Measurements from ENCODE around the gene HRC.

HRC gene

DNA sequence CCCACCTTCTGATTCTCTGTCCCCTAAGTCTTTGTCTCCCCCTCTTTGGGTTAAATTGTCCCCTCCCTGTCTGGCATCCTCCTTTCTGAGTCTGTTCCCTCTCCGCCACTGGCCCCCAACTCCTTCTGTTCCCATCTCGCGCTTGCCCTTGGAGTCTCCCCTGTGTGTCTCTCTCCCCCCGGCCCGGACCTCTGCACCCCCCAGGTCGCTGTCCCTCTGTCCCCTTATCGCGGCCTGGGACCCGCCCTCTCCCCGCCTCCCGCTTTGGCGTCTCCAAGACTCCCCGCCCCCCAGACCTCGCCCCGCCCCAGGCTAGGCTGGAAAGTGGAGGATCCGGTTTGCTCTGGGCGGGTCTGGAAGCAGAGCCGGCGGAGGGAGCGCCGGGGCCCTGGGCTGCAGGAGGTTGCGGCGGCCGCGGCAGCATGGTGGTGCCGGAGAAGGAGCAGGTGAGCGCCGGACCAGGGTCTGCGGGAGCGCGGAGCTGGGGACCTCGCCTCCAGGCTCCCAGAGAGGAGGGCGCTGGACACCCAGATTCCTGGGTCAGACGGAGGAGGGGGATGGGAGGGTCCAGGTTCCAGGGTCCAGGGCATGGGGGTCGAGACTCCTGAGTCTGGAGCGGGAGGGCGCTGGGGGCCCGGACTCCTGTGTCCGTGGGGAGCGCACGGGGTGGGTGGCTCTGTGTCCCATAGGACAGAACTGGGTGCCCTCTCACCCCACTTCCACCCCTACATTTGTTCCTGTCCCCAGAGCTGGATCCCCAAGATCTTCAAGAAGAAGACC, 2.4 kb upstream of the HRC start, which contains the start of gene TRPM4:
TSS of gene TRPM4 (plus strand) at position 348 of the 780 bp plus-strand sequence. CDS start at position 423, 75 bp downstream.
- TF ChIP-seq, protein P1, sequence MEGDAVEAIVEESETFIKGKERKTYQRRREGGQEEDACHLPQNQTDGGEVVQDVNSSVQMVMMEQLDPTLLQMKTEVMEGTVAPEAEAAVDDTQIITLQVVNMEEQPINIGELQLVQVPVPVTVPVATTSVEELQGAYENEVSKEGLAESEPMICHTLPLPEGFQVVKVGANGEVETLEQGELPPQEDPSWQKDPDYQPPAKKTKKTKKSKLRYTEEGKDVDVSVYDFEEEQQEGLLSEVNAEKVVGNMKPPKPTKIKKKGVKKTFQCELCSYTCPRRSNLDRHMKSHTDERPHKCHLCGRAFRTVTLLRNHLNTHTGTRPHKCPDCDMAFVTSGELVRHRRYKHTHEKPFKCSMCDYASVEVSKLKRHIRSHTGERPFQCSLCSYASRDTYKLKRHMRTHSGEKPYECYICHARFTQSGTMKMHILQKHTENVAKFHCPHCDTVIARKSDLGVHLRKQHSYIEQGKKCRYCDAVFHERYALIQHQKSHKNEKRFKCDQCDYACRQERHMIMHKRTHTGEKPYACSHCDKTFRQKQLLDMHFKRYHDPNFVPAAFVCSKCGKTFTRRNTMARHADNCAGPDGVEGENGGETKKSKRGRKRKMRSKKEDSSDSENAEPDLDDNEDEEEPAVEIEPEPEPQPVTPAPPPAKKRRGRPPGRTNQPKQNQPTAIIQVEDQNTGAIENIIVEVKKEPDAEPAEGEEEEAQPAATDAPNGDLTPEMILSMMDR (conservative IDR thresholded peaks at IDR 0.05; ENCODE audit: low read length), result no peak
- DNase-seq (ENCODE audit: low read depth), result peak; percentile 67
- peak within 1 kb of the TSS; percentile 95 for H3K4me3 ChIP-seq (ENCODE audit: low read length)

DNA sequence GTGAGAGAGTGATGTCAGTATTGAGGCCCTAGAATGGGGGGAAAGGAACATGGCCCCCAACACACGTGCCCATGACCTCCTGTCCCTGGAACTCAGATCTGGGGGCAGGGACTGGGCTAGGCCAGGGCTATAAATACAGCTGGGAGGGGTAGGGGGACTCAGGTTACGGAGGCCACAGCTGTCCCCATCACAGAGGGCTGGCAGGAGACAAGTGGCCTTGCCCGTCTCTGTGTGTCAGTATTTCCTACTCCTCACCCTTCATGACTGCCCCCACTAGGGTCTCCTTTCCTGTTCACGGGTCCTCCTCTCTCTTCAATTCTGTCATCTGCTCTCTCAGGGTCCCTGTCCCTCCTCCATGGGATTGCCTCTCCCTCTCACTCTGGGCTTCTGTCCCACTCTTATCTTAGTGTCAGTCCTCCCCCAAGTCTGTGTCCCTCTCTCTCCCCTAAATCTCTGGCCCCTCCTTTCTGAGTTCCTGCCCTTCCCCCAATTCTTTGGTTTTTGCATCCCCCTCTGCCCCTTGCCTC, 687 bp upstream of the HRC start:
- H3K4me3 ChIP-seq (ENCODE audit: low read length), result no peak overlapping the region
- TF ChIP-seq, protein P1 (conservative IDR thresholded peaks at IDR 0.05; ENCODE audit: low read length), result no peak
- no peak for DNase-seq (ENCODE audit: low read depth)

DNA sequence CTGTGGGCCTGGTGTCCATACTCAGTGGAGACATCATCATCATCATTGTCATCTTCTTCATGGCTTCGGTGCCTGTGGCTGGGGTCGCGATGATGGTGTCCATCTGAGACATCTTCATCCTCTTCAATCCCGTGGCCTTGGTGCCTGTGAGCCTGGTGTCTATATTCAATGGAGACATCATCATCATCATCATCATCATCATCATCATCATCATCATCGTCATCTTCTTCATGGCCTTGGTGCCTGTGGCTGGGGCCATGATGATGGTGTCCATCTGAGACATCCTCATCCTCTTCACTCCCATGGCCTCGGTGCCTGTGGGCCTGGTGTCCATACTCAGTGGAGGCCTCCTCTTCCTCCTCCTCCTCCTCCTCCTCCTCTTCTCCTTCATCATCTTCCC, 917 bp downstream of the HRC start:
- H3K4me3 ChIP-seq (ENCODE audit: low read length), result no peak overlapping the region
- no peak for DNase-seq (ENCODE audit: low read depth)
- TF ChIP-seq, protein P1 (conservative IDR thresholded peaks at IDR 0.05; ENCODE audit: low read length), result no peak

DNA sequence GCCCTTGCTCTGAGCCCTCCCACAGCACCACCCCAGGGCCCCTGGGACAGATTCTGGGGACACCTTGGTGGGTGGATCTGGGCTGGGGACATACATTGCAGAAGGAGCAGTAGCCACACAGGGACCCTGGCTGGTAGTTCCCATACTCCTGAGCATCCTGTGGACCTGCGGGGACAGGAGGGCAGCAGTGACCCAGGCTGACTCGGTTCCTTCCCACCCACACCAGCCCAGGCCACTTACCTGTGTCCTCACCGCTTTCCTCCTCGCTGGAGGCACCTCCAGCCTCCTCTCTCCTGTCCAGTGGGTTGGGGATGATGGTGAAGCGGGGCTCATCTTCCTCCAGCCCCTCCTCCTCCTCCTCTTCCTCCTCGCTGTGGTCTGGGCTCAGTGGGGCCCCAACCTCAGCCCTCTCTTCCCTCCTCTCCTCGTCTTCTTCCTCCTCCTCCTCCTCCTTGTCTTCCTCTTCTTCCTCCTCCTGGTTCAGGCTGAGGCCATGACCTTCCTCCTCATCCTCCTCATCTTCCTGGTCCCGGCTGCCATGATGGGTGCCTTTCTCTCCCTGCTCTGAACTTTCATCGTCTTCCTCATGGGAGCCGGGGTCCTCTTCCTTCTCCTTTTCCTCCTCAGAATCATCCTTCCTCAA, 1.9 kb downstream of the HRC start:
- TF ChIP-seq, protein P1 (conservative IDR thresholded peaks at IDR 0.05; ENCODE audit: low read length), result no peak
- no peak overlapping the region for H3K4me3 ChIP-seq (ENCODE audit: low read length)
- no peak for DNase-seq (ENCODE audit: low read depth)

DNA sequence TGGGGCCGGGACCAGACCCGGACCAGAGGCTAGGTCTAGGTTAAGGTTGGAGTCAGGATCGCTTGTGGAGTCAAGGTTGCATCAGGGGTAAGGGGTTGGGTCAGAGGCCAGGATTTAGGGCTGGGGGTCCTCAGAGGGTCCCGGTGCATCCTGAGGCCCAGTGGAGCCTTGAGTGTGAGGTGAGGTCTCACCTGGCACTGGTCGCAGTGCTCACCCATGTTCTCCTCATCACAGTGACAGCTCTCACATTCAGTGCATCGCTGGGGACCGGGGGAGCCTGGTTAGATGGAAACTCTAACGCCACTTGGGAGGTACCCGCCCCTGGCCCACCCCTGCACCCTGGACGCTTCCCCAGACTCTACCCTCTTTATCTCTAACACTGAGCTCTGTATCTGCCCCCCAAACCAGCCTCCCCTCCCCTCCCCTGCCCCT, 3.1 kb downstream of the HRC start:
- TF ChIP-seq, protein P1 (conservative IDR thresholded peaks at IDR 0.05; ENCODE audit: low read length), result no peak
- DNase-seq (ENCODE audit: low read depth), result no peak
- no peak overlapping the region for H3K4me3 ChIP-seq (ENCODE audit: low read length)

DNA sequence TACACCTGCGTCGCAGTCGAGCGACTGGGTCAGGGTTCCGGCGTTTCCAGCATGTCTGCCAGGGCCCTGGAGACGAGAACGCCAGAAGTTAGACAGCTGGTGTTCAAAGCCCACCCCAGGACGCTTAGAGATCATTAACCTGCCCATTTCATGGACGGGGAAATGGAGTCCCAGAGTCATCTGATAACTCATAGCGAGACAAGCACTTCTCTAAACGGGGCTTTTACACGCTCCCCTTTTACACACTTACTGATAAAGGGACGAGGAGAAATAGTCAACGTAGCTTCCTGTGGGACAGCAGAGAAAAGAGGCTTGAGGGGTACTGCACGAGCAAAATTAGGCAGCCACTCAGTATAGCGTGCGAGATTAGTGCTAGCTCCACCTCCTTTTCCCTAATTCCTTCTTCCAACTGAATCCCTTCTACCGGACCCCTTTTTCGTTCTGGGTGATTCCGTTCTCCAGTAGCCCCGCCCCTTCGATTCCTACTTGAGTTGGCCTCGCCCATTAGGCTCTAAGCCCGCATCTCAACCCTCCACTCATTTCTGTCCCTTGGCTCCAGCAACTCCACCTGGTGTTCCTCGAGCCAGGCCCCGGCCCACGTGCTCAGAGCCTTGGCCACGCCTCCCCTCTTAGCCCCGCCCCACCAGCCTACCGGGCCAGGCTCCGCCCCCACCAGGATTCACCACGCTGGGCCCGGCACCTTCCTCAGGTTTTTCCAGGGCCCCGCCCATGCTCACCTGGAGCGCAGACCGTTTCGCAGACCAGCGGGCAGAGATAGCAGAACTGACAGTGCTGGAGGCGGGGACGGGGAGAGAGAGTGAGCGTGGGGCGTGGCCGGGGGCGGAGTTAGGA, 3.7 kb downstream of the HRC start:
- no peak for DNase-seq (ENCODE audit: low read depth)
- peak overlapping the region; percentile 91 for H3K4me3 ChIP-seq (ENCODE audit: low read length)

More for the DNA sequence above, 3.7 kb downstream of the HRC start:
- TF ChIP-seq, protein P1 (conservative IDR thresholded peaks at IDR 0.05; ENCODE audit: low read length), result no peak
